Inferior parietal cortex (tissue), 1 donor: ENCODE results near the gene TECTB.
"Not testable (repeated sequence)": the region's sequence is repeated elsewhere in the genome, so short reads cannot be mapped to it uniquely, and the experiment has no call there.

Experiments
- DNase-seq: peaks from one replicate; pipeline ENCODE4 v3.0.0-alpha.2; 2016; ENCODE audit errors: extremely low spot score

The TECTB gene

GRCh38 chr10:112283100-112283499 lies at the start of gene TECTB:
Gene TECTB (plus strand): TSS chr10:112283400. CDS start chr10:112283735, 335 bp downstream.
- no peak for DNase-seq

- no peak for DNase-seq
Measured at GRCh38 chr10:112235141-112235540, 48.1 kb upstream of the TECTB start.

GRCh38 chr10:112235920-112236319 lies 47.3 kb upstream of the TECTB start:
- no peak for DNase-seq

GRCh38 chr10:112236486-112236885 lies 46.7 kb upstream of the TECTB start:
- no peak for DNase-seq

- DNase-seq = no peak
Measured at GRCh38 chr10:112239347-112239746, 43.9 kb upstream of the TECTB start.

- no peak for DNase-seq
Measured at GRCh38 chr10:112240441-112240840, 42.8 kb upstream of the TECTB start.

- DNase-seq = no peak
Measured at GRCh38 chr10:112241651-112242341, 41.4 kb upstream of the TECTB start.

GRCh38 chr10:112242769-112243168 lies 40.4 kb upstream of the TECTB start:
- DNase-seq = no peak

- DNase-seq = no peak
Measured at GRCh38 chr10:112243713-112244112, 39.5 kb upstream of the TECTB start.

- no peak for DNase-seq
Measured at GRCh38 chr10:112244197-112244596, 39.0 kb upstream of the TECTB start.

GRCh38 chr10:112247791-112248190 lies 35.4 kb upstream of the TECTB start:
- no peak for DNase-seq

GRCh38 chr10:112248584-112249295 lies 34.5 kb upstream of the TECTB start:
- DNase-seq = no peak

GRCh38 chr10:112249722-112250121 lies 33.5 kb upstream of the TECTB start:
- DNase-seq = no peak

- no peak for DNase-seq
Measured at GRCh38 chr10:112250555-112250954, 32.6 kb upstream of the TECTB start.

- not testable (repeated sequence) for DNase-seq
Measured at GRCh38 chr10:112251238-112251637, 32.0 kb upstream of the TECTB start.

GRCh38 chr10:112258407-112258806 lies 24.8 kb upstream of the TECTB start:
- DNase-seq = no peak

- DNase-seq = no peak
Measured at GRCh38 chr10:112259688-112260087, 23.5 kb upstream of the TECTB start.

GRCh38 chr10:112260831-112261230 lies 22.4 kb upstream of the TECTB start:
- DNase-seq = no peak

GRCh38 chr10:112261281-112261822 lies 21.8 kb upstream of the TECTB start:
- DNase-seq = no peak

- no peak for DNase-seq
Measured at GRCh38 chr10:112262546-112262945, 20.7 kb upstream of the TECTB start.

GRCh38 chr10:112265745-112266144 lies 17.5 kb upstream of the TECTB start:
- no peak for DNase-seq

GRCh38 chr10:112269266-112269665 lies 13.9 kb upstream of the TECTB start:
- no peak for DNase-seq

GRCh38 chr10:112271982-112272381 lies 11.2 kb upstream of the TECTB start:
- no peak for DNase-seq
